CD4-positive, alpha-beta T cell treated with Interleukin-6 at 100 ng/mL for 8 hours (primary cell): Measurements from ENCODE around the gene TNFAIP8L1.

Experiments
- DNase-seq: peaks from one replicate; pipeline ENCODE4 v3.0.0-alpha.2; 2020; ENCODE audit warnings: mixed read lengths, low spot score

The TNFAIP8L1 gene

GRCh38 chr19:4609878-4610511, 29.3 kb upstream of the TNFAIP8L1 start:
- no peak for DNase-seq

GRCh38 chr19:4613254-4613751, 26.0 kb upstream of the TNFAIP8L1 start:
- DNase-seq, result no peak

- no peak for DNase-seq
These were observed 21.3 kb upstream of the TNFAIP8L1 start for GRCh38 chr19:4618019-4618418.

GRCh38 chr19:4619668-4620294, 19.5 kb upstream of the TNFAIP8L1 start:
- no peak for DNase-seq

- DNase-seq, result no peak
These were observed 18.6 kb upstream of the TNFAIP8L1 start for GRCh38 chr19:4620675-4621074.

- DNase-seq, result no peak
These were observed 16.5 kb upstream of the TNFAIP8L1 start for GRCh38 chr19:4622695-4623421.

GRCh38 chr19:4624301-4624700, 15.0 kb upstream of the TNFAIP8L1 start:
- DNase-seq, result no peak

GRCh38 chr19:4624733-4625362, 14.5 kb upstream of the TNFAIP8L1 start:
- no peak for DNase-seq

GRCh38 chr19:4633140-4633967, 6.0 kb upstream of the TNFAIP8L1 start:
- DNase-seq, result peak; percentile 49

- DNase-seq, result no peak
These were observed 3.6 kb upstream of the TNFAIP8L1 start for GRCh38 chr19:4635754-4636116.

- peak; percentile 75 for DNase-seq
These were observed 3.1 kb upstream of the TNFAIP8L1 start for GRCh38 chr19:4636151-4636717.

- no peak for DNase-seq
These were observed 2.6 kb upstream of the TNFAIP8L1 start for GRCh38 chr19:4636761-4637160.

GRCh38 chr19:4638317-4638716, 999 bp upstream of the TNFAIP8L1 start:
- DNase-seq, result no peak

- no peak for DNase-seq
These were observed 373 bp downstream of the TNFAIP8L1 start for GRCh38 chr19:4639531-4640246.

- DNase-seq, result no peak
These were observed 1.1 kb downstream of the TNFAIP8L1 start for GRCh38 chr19:4640247-4641000.

GRCh38 chr19:4641132-4641531, 1.8 kb downstream of the TNFAIP8L1 start:
- no peak for DNase-seq

GRCh38 chr19:4642625-4643024, 3.3 kb downstream of the TNFAIP8L1 start:
- no peak for DNase-seq

- DNase-seq, result no peak
These were observed 6.4 kb downstream of the TNFAIP8L1 start for GRCh38 chr19:4645718-4646117.

GRCh38 chr19:4647676-4648644, 8.6 kb downstream of the TNFAIP8L1 start:
- no peak for DNase-seq
